ENCODE data around the gene FAM177A1. TPM values are rescaled to one million over a fixed set of nuclear protein-coding genes. Genes with fewer than 3 reads are reported as not detected.
"Not testable (repeated sequence)": the region's sequence is repeated elsewhere in the genome, so short reads cannot be mapped to it uniquely, and the experiment has no call there.

FAM177A1 gene
- total RNA-seq, 4 donors from 2014 or later, result 35.4 to 166 (median 120) TPM

DNA sequence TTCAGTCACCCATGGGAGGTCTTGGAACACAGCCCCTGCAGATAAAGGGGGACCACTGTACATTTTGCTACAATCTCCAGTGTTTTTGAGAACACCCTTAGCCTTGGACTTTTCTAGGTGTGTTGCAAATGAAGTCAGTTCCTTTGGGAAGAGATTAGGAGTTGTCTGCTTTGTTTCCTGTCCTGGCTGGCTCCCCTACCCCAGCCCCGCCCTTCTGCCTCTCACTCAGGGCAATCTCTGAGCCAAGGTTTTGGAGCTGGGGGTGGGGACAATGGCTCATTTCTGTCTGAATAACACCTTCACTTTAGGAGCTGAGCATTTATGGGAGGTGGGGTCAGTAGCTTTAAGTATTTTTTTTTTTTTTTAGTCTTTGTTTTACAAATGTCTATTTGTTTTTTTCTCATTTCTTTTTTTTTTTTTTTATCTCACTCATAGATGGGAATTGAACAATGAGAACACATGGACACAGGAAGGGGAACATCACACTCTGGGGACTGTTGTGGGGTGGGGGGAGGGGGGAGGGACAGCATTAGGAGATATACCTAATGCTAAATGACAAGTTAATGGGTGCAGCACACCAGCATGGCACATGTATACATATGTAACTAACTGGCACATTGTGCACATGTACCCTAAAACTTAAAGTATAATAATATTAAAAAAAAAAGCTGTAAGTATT, 15.2 kb downstream of the FAM177A1 start:
- Histone ChIP-seq H3K36me3 (peaks cover 0 to 37% (median 16%) of the 10 kb centered on the region in 4 donors), H3K4me1 (peaks cover 5 to 19% (median 12%) of the 10 kb centered on the region in 4 donors), H3K27ac (peak overlapping the region; percentile 48 to 63 (median 56))
- H3K27me3 ChIP-seq; intact Hi-C loops (cut with DNase I; ENCODE audit: low total_unique reads); H3K9me3 ChIP-seq; H3K4me3 ChIP-seq; in situ Hi-C loops (cut with MboI; ENCODE audit: low pct_ligation_motif_present in 1 of 4, low pct_unique_long_range_greater_than_20kb in 1 of 4, low sequenced_read_pairs in 3 of 4): not testable (repeated sequence)
- peak in 1 of 3 donors; percentile 8 for TF ChIP-seq POLR2AphosphoS5 (IDR thresholded peaks at IDR 0.05)
- peak; percentile 75 for DNase-seq
- WGBS, 2 donors (ENCODE audit: low coverage in 1 of 2), result 68% methylated on average over 1 of the region's 1 CpG; no CpG with 5 or more reads in 1 of the 2 donors

DNA sequence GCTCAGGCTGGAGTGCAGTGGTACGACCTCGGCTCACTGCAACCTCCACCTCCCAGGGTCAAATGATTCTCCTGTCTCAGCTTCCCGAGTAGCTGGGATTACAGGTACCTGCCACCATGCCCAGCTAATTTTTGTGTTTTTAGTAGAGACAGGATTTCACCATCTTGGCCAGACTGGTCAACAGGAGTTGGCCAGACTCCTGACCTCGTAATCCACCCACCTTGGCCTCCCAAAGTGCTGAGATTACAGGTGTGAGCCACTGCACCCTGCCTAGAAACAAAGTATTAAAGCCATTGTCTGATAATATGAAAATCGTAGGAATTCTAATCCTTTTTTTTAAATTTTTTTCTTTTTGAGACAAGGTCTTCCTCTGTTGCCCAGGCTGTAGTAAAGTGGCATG, 19.7 kb downstream of the FAM177A1 start:
- H3K9me3 ChIP-seq; H3K27ac ChIP-seq; H3K27me3 ChIP-seq; DNase-seq; H3K4me3 ChIP-seq; intact Hi-C loops (cut with DNase I; ENCODE audit: low total_unique reads); in situ Hi-C loops (cut with MboI; ENCODE audit: low pct_ligation_motif_present in 1 of 4, low pct_unique_long_range_greater_than_20kb in 1 of 4, low sequenced_read_pairs in 3 of 4): not testable (repeated sequence)
- H3K4me1 ChIP-seq, result peaks cover 7 to 38% (median 20%) of the 10 kb centered on the region in 4 donors
- H3K36me3 ChIP-seq, result peaks cover 0 to 22% (median 5%) of the 10 kb centered on the region in 4 donors
- 80 to 97% methylated on average over 3 to 5 of the region's 5 CpGs for WGBS, 2 donors (ENCODE audit: low coverage in 1 of 2)

GRCh38 chr14:35068238-35069012, 22.4 kb downstream of the FAM177A1 start:
- Histone ChIP-seq H3K4me3 (no peak overlapping the region), H3K27me3 (no peaks in the 10 kb centered on the region), H3K4me1 (peaks cover 3 to 28% (median 14%) of the 10 kb centered on the region in 4 donors), H3K27ac (peak overlapping the region; percentile 79 to 81 (median 80)), H3K9me3 (no peaks in the 10 kb centered on the region), H3K36me3 (peaks cover 0 to 19% (median 6%) of the 10 kb centered on the region in 4 donors)
- no peak for DNase-seq
- 66 to 68% methylated on average over 3 to 4 of the region's 4 CpGs for WGBS, 2 donors (ENCODE audit: low coverage in 1 of 2)
- TF ChIP-seq EP300 (IDR thresholded peaks at IDR 0.05; ENCODE audit: low read depth), result no peak
- peak in 2 of 3 donors; percentile 58 to 73 for TF ChIP-seq POLR2AphosphoS5 (IDR thresholded peaks at IDR 0.05)
- TF ChIP-seq POLR2A (IDR thresholded peaks at IDR 0.05), result peak; percentile 18
- intact Hi-C loops (cut with DNase I; ENCODE audit: low total_unique reads) (no loop called here), in situ Hi-C loops (cut with MboI; ENCODE audit: low pct_ligation_motif_present in 1 of 4, low pct_unique_long_range_greater_than_20kb in 1 of 4, low sequenced_read_pairs in 3 of 4) (no loop called here)

DNA sequence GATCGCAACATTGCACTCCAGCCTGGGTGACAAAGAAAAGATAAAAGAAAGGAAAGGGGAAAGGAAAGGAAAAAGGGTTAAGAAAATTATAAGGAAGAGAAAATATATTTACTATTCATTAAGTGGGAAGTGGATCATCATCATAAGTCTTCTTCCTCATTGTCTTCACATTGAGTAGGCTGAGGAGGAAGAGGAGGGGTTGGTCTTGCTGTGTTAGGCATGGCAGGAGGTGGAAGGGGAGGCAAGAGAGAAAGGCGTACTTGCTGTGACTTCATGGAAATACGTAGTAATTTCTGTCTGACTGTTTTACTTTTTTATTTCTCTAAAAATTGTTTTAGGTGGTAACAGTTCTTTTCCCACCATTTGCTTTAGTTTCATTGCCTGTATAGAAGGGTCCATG, 26.2 kb downstream of the FAM177A1 start:
- Histone ChIP-seq H3K27ac (no peak overlapping the region), H3K9me3 (no peaks in the 10 kb centered on the region), H3K4me1 (peaks cover 3 to 22% (median 12%) of the 10 kb centered on the region in 4 donors), H3K27me3 (no peaks in the 10 kb centered on the region), H3K4me3 (no peak overlapping the region), H3K36me3 (peaks cover 0 to 25% (median 5%) of the 10 kb centered on the region in 4 donors)
- intact Hi-C loops (cut with DNase I; ENCODE audit: low total_unique reads), result no loop called here
- no peak for TF ChIP-seq POLR2A (IDR thresholded peaks at IDR 0.05)
- no peak for TF ChIP-seq EP300 (IDR thresholded peaks at IDR 0.05; ENCODE audit: low read depth)
- TF ChIP-seq CTCF (IDR thresholded peaks at IDR 0.05), result no peak
- TF ChIP-seq POLR2AphosphoS5 (IDR thresholded peaks at IDR 0.05), result no peak
- WGBS, 2 donors (ENCODE audit: low coverage in 1 of 2), result 91 to 92% methylated on average over 3 of the region's 3 CpGs
- no peak for DNase-seq
- in situ Hi-C loops (cut with MboI; ENCODE audit: low pct_ligation_motif_present in 1 of 4, low pct_unique_long_range_greater_than_20kb in 1 of 4, low sequenced_read_pairs in 3 of 4), result no loop called here

GRCh38 chr14:35073486-35073885, 27.4 kb downstream of the FAM177A1 start:
- Histone ChIP-seq H3K36me3 (peaks cover 0 to 25% (median 5%) of the 10 kb centered on the region in 4 donors), H3K4me1 (peaks cover 3 to 24% (median 9%) of the 10 kb centered on the region in 4 donors), H3K27ac (no peak overlapping the region), H3K27me3 (no peaks in the 10 kb centered on the region), H3K9me3 (no peaks in the 10 kb centered on the region), H3K4me3 (no peak overlapping the region)
- intact Hi-C loops (cut with DNase I; ENCODE audit: low total_unique reads), result no loop called here
- DNase-seq, result no peak
- TF ChIP-seq EP300 (IDR thresholded peaks at IDR 0.05; ENCODE audit: low read depth), result no peak
- WGBS, 2 donors (ENCODE audit: low coverage in 1 of 2), result 83 to 93% methylated on average over 1 of the region's 1 CpG
- in situ Hi-C loops (cut with MboI; ENCODE audit: low pct_ligation_motif_present in 1 of 4, low pct_unique_long_range_greater_than_20kb in 1 of 4, low sequenced_read_pairs in 3 of 4), result no loop called here

DNA sequence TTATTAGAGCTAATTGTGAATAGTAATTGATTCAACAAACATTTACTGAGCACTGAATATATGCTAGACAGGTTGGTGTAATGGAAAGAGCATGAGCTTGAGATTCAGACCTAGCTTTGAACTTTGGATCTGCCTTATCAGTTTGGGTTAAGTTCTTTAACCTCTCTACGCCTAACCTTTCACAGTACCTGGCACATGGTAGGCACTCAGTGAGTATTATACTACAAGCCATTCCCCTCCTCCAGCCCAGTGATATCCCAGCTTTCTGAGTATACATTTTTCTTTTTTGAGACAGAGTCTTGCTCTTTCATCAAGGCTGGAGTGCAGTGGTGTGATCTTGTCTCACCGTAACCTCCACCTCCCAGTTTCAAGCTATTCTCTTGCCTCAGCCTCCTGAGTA, 32.0 kb downstream of the FAM177A1 start:
- no peak for DNase-seq
- Histone ChIP-seq H3K4me1 (peaks cover 0 to 39% (median 7%) of the 10 kb centered on the region in 4 donors), H3K27me3 (no peaks in the 10 kb centered on the region), H3K27ac (peak overlapping the region in 3 of 4 donors; percentile 47 to 69 (median 57)), H3K4me3 (no peak overlapping the region), H3K36me3 (peaks cover 0 to 38% (median 8%) of the 10 kb centered on the region in 4 donors), H3K9me3 (no peaks in the 10 kb centered on the region)
- TF ChIP-seq POLR2AphosphoS5 (IDR thresholded peaks at IDR 0.05) (peak in 2 of 3 donors; percentile 43 to 60), POLR2A (IDR thresholded peaks at IDR 0.05) (no peak)
- in situ Hi-C loops (cut with MboI; ENCODE audit: low pct_ligation_motif_present in 1 of 4, low pct_unique_long_range_greater_than_20kb in 1 of 4, low sequenced_read_pairs in 3 of 4), result no loop called here
- intact Hi-C loops (cut with DNase I; ENCODE audit: low total_unique reads), result no loop called here
- 50 to 84% methylated on average over 1 to 2 of the region's 2 CpGs for WGBS, 2 donors (ENCODE audit: low coverage in 1 of 2)

Data from transverse colon (tissue), 4 donors.